Pons (tissue), 1 donor: ENCODE results near the gene RTN1.

Experiments used
- DNase-seq: peaks from one replicate; pipeline ENCODE4 v3.0.0-alpha.2; 2016; ENCODE audit warnings: low spot score

RTN1 gene

DNA sequence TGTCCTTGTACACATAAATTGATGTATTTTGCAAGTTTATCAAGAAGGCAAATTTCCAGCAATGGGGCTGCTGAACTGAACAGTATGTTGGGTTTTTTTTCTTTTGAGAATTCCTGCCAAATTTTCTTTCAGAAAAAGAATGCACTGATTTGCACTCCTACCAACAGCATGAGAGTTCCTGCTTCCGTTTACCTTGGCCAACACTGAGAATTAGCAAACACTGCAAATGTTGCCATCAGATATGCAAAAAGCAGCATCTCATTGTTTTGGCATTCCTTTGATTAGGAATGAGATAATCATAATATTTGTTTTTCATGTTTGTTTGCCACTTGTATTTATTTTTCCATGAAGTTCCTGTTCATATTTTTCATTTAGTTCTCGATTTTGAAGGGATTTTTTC, 82.4 kb downstream of the RTN1 start:
- no peak for DNase-seq

DNA sequence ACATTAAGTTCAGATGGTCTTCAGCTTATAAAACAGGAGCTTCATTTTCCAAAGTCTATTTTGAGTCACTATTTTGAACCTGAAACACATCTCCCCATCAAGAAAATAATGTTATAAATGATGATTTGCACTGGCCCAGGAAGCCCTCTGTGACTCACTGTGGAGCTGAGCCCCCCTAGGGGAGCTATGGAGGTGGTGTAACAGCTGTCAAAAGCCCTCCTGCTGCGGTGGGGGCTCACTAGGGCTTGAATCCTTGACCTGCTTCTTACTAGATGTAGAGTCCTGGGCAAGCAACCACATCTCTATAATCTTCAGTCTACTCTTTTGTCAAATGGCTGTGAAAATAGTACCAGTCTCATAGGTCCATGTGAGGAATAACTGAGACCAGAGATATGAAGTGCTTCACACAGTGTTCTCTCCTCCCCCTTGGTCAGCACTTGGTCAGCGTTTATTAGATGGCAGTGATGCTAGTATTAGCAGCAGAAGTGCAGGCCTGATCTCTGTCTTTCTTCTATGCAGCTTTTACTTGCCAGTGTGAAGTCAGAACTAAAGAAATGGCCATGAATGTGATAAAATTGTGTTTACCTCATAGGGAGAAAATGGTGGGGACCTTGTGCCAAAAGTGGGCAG, 83.4 kb downstream of the RTN1 start:
- DNase-seq, result no peak

DNA sequence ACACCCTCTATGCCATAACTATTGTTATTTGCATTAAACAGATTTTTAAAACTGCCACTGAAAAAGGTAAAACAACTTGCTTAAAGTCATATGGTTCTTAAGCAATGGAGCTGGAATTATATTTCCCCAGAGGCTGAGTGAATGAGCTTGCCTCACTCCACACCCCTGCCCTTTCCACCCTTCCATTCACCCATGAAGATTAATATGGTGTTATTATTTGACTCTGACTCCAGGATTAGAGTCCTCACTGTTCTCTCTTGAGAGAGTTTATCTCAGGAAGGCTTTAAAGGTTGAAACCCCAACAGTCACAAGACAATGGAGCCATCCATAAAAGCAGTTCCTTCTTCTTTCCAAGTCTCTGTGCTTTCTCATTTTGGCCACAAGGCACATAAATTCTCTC, 84.9 kb downstream of the RTN1 start:
- no peak for DNase-seq

DNA sequence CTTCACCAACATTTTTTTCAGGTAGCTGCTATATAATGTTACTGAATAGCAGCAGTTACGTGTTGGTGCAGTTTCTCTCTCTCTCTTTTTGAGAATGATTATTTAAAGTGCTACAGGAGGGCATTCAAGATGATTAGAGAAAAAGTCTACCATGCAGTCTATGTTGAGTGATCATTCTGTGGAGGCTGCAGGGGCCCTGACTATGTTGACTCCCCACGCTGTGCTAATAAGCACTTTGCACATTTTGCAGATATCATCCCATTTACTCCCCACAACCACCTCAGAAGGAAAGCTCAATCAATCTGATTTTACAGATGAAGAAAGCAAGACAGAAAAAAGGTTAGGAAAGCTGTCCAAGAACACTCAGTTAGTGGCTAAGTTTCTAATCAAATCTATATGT, 87.8 kb downstream of the RTN1 start:
- DNase-seq, result no peak

DNA sequence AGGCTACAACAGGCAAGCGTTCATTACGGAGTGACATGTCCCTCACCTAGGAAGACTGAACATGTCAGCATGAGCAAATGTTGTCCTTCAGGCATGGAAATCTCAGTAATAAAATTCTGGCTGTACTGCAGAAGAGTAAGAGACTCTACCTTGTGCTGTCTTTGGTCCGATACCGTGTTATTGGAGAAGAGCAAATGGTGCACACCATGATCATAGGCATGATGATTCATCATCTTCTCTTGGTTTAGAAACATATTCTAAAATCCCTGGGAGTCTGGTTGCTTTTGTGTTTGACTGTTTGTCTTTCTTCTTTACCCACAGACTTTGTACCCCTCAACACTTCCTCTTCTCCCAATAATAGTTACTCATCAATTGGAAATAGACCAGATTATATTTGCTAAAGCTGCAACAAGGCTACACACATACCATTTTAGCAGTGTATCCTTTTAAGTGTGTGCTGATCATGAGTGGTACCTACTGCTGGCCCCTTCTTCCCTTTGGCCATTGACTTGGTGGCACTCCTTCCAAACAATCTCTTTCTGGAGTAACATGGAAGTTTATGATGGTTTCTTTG, 93.5 kb downstream of the RTN1 start:
- no peak for DNase-seq

DNA sequence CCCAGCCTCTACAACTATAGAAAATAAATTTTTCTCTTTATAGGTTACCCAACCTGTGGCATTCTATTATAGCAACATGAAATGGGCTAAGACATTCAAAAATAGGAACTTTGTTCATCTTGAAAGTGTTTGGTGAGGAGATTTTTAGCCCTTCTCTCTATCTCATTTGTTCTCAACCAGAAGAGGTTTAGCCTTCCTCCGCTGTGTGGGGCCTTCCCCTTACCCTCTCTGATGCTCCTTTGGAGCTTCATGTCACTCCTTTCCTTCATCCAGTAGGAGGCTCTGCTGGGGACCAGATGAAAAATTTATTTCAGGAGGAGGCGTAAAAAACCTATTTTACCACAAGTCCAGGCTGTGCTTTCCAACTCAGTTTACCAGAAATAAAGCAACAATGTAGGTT, 94.1 kb downstream of the RTN1 start:
- no peak for DNase-seq

DNA sequence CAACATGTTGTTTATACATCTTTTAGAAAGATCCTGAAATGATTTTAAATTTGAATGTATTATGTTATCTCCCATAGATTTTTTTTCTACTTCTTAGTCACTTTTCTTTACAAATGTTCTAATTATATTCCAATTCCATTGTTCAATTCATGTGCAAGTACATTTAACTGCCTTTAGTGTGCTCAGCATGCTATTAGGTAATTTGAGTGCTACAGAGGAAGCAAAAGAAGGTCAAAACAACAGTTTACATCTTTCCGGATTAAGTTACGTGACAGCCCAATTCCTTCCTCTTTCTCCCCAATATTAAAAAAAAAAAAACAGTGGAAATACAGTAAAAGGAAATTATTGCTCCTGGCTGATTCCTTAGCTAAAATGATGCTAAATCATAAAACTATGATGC, 98.3 kb downstream of the RTN1 start:
- no peak for DNase-seq

DNA sequence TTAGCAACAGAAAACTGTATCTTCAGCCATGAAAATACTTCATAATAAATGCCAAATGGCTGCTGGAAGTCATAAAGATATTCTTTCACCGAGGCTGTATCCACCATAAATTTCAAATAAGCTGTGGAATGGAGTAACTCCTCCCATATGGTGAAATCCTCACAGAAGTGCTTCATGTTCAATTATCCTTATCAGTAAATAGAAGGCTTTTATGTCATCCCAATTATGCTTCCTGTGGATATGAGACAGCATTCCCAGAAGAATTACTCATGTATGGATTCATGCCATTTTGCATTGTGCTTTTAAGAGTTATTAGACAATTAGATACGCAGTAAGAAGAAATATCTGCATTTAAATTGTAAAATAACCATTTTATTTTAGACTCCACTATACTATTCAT, 99.0 kb downstream of the RTN1 start:
- DNase-seq, result no peak

DNA sequence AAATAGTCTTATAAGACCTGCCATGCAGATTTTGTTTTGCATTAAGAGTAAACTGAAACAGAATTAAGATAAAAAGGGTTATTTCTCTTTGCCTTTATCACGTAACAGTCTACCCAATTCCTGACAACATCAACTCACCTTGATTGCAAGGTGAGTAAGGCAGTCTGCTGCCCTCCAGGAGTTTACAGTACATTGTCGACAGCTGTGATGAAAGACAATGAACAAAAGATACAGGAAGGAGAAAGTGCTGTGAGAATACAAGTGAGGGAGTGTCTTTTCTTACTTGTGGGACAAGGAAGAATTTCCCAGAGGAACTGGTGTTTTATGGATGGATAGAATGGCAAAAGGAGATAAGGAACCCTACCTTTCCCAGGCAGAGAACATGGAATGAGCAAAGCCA, 101.0 kb downstream of the RTN1 start:
- no peak for DNase-seq

DNA sequence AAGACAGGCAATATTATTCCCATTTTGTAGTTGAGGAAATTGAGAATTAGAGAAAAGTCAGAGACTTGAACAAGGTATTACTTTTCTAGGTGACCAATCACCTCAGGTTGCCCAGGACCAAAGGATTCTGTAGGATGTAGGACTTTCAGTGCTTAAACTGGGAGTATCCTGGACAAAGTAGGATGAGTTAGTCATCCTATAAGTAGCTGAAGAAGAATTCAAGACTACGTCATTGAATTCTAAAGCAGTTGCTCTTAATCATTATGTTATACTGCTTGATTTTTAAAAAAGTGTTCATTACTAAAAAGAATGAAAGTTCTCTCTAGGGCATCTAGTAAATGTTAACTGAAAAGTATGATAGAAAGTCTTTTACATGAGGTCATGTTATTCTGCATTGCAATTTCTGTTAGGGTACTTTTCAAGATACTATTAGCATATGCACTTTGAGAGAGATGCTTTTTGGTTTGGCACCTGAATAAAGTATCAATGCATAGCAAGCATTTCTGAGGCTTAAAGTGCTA, 101.7 kb downstream of the RTN1 start:
- no peak for DNase-seq

DNA sequence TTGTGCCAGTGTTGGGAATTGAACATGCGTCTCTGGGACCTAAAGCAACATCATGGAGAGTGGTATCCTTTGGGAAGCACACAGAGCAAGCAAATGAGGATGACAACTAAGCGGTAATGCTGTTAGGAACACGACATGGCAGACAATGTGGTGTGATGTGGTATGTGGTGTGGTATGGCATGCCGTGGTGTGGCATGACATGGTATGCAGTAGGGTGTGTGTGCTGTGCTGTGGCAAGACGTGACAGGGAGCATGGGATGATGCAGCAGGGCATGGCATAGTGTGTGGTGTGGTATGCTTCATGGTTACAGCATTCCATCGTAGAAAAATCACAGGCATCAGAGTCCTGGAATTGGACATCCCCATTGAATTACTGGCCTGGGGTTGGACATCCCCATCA, 108.7 kb downstream of the RTN1 start:
- DNase-seq, result no peak

DNA sequence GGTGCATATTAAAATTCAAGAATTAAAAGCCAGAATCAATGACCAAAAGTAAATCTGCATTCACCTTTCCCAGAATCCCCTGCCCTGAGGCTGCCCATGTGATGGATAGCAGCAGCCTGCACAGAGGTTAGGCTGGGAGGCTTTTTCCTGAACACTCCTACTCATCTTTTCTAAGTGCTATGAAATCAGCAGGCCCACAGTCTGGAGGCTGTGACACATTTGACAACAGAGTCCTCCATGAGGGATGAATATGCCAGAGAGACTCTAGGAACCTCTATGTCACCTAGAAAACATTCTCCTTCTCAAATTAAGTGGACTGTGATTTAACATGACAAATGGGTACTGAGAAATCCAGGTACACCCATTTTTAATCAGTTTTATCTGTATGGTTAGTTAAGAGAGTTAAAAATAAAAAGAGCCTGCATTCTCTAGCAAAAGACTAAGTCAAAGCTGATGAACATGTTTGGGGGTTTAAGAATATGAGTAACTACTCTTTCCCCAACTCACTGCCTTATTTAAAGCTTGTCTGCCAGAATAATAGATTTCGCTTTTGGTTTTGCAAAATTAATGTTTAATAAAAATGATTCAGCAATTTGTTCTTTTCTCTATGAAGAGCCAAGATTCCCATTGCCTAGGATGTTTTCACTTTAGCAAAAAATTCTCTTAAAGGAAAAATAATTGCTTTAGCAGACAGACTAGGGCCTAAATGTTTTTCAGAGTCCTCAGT, 115.0 kb downstream of the RTN1 start:
- no peak for DNase-seq

DNA sequence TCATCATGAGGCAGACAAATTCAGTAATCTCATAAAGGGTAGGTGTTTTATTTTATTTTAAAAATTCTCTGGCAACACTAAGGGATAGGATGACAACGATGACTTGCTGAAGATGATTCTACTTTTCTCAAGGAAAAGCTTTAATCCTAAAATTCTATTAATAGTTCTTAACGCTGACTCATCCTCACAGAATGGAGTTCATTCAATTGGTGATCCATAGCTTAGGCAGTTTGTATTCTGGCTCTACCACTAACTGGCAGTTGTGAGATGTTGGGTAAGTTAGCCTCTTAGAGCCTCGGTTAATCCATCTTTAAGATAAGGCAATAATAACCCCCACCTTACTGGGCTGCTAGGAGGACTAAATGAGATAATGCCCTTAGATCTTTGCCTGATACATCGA, 116.3 kb downstream of the RTN1 start:
- DNase-seq, result no peak

DNA sequence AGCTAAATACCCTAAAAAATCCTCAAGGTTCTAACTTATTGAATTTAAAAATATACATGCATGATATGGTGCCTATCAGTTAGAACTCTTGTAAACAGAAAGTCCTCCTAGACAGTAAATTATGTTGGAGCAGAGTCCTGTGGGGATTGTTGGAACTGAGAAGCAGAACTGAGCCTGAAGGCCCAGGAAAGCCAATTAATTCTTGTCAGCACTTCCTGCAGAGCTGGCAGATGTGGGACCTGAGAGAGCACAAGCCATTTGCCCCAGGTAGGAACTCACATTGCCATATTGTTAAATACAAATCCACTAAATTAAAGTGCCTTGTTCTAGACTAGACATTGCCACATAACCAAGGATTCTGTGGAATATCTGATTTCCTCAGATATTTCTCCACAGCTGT, 117.1 kb downstream of the RTN1 start:
- DNase-seq, result peak; percentile 39

DNA sequence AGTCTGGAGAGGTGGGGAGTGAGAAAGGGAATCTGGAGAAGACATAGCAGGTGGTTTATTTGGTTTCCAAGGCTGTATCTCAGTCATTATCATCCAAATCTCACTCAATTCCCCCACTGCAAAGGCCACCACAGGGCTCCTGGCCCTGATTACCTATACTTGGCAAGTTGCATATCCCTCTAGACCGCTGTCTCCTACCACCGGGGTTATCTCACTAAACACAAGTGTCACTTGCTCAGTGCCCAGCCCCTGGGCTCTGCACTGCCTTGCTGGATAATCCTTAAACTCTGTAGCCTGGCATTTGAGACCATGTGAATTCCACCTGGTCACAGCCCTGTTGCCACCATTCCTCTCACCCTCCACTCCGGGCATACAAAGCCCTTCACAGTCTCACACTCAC, 119.0 kb downstream of the RTN1 start:
- DNase-seq, result no peak

DNA sequence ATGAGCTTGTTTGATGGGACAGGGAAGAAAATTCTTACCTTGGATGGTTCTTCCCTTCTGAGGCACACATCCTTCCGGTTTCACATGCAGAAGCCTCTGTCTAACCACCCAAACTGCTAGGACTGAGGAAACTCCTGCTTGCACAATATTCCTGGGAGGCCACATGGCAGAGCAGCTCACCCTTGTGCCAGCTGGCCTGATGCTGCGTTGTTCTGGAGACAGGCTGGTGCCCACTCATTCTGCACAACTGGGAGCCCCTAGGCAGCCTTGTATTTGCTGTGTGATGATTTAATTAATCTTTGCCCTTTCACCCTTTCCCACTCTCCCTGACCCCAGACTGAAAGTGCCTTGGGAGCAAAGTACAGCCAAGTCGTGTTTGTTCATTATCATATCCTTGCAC, 130.8 kb downstream of the RTN1 start:
- DNase-seq, result no peak

DNA sequence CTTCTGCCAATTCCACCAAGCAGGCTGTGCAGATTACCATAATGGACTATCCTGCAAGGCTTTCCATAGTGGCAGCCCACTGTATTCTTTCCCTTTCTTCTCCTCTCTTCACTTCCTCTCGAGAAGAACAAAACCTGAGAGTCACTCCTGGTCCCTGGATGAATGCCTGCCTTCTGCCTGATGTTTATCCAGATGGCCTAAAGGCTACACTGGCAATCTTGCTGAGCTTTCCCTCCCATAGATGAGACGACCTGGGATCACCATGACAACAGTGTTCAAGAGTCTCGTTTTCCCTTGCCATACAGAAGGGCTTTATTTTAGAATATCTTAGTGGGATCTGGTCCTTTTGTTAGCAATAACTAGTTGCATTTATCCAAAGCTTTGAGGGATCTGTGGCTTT, 142.3 kb downstream of the RTN1 start:
- DNase-seq, result no peak

DNA sequence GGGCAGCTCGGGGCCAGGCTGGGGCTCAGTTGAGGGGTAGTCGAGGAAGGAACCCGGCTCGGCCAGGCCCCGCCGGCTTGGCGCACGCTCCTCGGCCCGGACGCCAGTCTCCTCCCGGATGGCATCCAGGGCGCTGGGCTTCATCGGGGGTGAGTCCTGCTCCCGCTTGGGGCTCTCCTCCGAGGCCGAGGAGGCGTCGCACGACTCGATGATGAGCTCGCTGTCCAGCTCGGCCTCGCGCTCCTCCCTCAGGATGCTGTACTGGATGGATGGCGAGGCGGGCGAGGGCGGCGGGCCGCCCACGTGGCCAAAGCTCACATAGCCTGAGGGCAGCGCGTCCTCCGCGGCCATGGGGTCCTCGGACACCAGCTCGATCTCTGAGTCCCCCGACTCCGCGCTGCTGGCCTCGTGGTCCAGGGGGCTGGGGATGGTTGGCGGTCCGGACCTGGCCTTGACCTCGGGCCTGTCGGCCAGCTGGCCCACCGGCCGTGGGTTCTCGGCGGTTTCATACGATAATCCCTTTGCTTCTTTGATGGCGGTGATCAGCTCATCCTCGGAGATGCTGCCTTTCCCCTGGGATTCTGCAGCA, 143.4 kb downstream of the RTN1 start:
- DNase-seq, result no peak

DNA sequence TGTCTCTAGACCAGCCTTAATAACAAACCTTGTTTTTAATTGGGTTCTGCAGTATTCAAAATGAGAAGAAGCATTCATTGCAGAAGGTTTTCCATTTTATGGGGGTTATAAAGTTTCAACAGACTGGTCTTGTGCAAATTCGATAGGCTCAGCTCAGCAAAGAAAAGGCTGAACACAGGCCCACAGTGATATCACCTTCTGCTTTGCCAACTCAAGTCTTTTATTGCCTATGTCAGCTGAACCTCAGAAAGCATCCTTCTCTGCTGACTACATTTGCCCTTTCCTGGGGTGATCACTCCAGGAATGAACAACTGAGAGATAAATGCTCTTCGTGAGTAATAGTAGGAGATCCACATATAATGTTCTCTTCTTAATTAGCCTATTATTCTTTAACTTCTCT, 159.5 kb downstream of the RTN1 start:
- DNase-seq, result no peak

DNA sequence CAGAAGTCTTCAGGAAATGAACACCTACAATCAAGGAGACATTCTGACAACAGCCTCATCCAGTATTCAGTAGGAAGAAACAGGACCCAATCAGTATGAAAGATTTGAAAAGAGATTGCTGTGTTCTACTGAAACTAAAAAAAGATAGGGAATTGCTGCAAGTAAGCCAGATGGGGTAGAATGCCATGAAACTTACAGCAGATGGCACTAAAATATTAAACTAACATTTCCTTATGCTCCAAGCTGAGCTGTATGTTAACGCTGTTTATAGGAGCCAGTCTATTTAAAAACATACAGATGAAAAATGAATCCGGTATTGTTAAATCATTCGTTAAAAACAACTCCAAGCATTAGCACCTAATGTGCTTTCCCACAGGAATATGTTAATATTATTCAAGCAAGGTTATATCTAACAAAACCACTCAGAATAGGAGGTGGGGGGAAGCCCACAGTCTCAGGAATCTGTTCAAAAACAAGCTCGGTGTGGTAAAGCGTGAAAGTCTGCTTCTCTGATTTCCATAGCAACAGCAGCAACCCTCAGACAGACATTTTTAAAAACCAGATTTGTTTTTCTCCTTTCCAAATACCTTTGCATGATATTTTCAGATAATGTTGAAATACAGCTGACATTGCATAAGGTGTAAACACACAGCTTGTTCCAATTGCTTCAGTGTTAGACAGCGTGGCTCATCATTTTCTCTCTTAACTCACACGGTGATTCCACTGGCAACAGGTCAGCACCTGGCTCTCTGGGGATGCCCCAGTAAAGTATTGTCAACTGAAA, 162.6 kb downstream of the RTN1 start:
- DNase-seq, result peak; percentile 29

DNA sequence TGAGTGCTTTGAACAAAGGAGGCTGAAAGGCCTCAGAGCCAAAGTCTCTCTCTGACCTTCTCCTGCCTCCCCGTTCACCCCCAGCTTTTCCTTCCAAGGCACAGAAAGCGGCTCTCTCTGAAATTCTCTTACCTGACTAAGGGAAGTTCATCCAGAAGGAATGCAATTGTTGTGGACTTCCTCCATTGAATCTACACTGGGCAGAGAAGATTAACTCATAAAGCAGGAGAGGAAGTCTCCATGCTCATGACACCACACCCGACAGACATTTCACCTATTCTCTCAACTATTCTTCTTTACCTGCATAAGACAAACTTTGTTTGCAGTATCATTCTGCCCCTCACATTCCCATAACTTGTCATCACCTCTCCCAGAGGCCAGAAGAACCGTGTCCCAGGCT, 164.7 kb downstream of the RTN1 start:
- no peak for DNase-seq

DNA sequence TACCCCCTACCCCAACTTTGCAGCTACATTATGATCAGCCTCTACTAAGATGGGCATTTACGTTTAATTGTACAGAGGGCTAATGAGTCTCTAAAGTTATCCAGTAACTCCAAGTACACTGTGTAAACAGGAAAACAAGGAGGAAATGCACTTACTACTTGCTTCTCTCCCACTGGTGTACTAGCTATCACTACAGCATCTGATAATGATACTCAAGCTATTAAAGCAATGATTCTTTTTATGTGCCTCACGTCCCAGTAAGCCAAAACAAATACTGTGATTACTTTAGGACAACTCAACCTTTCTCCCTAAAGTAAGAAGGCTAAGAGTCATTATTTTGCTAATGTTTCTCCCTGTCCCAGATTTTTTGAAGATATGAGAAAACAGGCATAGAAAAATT, 165.3 kb downstream of the RTN1 start:
- DNase-seq, result no peak
